NCI-H2171 treated with DMSO at 0.1 percent for 48 hours (cell line): Measurements from ENCODE around the gene RFX2.
"Not testable (repeated sequence)": the region's sequence is repeated elsewhere in the genome, so short reads cannot be mapped to it uniquely, and the experiment has no call there.

Experiments
- DNase-seq: peaks from one replicate; lab custom pipeline; 2025; lab: John Stamatoyannopoulos, UW

The RFX2 gene

DNA sequence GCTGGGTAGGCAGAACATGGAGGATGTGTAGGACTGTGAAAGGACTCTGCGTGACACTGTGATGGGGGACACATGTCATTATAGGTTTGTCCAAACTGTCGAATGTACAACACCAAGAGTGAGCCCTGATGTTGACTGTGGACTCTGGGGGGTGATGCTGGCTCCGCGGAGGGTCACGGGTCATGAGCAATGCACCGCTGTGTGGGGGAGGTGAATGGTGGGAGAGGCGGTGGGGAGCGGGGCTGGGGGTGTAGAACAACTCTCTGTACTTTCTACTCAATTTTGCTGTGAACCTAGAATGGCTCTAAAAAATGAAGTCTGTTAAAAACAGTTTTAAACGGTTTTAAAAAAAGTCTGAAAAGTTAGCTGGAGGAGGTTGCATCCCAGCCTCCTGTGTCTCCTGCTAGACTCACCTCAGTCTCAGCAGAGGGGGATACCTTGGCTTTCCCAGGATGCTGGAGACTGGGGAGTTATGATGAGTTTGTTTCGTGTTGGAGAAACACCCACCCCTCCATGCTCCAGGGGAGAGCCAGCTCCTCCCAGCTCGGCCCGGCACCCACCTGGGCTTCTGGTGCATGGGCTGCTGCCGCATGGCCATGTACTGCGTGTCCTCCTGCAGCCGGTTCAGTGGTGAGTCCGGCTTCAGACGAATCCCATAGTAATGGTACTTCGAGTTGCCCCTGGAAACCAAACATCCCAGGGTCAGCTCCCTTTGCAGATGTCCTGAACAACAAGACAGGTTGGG is 97.7 kb downstream of the RFX2 start:
- no peak for DNase-seq

DNA sequence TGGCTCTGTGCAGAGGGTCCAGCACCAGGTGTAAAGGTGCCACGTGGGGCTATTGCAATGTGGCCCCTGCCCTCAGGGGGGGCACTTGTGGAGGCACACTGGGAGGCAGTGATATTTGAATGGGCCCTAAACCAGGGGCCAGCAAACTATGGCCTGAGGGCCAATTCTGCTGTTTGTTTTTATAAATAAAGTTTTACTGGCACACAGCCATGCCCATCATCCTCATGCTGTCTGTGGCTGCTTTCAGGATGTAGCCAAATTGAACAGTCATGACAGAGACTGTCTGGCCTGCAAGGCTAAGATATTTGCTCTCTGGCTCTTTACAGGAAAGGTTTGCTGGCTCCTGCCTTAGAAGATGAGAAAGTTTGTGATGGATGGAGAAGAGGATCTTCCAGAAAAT is 98.5 kb downstream of the RFX2 start:
- no peak for DNase-seq

DNA sequence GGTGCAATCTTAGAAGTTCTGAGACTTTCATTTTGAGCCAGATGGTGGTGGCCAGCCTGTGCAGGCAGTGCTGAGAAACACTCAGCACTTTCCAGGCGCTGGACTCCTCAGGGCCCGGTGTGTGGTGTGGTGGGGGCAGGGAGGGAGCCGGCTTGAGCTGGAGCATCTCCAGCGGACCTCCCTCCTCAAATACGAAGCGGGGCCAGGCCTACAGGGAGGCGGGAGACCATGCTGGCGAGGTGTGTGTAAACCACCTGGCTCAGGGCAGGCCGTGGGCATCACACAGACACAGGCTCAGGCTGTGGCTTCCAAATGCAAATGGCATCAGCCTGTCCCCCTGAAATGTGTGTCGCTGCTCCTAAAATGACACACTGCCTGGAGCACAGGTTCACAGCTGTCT is 99.1 kb downstream of the RFX2 start:
- no peak for DNase-seq

DNA sequence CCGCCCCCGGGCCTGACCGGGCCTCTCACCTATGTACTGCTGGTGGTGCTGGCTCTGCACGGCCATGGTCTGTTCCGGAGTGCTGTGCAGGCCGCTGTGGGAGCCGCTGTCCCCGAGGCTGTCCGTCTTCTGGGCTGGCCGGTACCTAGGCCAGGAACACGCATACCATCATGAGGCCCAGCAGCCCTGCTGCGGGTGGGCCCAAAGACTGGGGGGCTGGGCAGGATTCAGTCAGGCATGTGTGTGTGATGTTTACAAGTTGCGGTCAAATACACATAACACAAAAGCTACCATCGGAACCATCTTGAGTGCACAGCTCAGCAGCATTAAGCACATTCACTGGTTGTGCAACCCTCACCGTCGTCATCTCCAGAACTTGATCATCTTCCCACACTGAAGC is 100.2 kb downstream of the RFX2 start:
- no peak for DNase-seq

DNA sequence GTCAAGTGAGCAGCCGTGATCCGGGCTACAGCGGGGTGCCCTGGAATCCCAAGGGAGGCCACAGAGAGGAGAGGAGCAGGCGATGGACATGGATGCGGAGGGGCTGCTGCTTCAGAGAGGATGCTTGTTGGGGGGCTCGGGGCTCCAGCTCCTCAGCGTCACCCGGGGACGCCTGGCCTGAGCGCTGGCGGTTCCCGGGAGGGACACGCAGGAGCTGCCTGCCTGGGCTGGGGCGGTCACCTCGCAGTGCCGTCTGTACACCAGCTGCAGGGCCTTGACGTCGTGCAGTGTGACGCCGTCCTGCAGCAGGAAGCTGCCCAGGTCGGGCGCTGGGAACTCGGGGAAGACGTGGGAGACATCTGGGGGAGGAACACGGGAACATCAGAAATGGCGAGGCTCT is 102.4 kb downstream of the RFX2 start:
- DNase-seq = no peak

DNA sequence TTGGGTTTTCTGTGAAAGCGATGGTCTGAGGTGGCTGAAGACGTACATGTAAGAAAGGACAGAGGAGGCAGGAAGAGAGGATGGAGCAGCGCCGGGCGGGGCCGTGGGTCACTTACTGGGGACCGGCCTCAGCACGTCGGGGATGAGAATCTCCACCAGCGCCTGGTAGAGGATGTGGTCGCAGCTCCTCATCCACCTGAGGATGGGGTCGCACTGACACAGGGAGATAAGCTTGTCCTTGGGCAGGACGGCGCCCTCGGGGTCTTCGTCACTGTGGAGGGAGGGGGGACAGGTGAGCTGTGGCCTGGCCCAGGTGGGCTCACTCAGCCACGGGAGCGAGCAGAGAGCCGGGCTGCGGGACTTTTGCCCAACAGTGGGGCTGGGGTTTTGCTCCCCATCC is 103.4 kb downstream of the RFX2 start:
- DNase-seq = no peak

DNA sequence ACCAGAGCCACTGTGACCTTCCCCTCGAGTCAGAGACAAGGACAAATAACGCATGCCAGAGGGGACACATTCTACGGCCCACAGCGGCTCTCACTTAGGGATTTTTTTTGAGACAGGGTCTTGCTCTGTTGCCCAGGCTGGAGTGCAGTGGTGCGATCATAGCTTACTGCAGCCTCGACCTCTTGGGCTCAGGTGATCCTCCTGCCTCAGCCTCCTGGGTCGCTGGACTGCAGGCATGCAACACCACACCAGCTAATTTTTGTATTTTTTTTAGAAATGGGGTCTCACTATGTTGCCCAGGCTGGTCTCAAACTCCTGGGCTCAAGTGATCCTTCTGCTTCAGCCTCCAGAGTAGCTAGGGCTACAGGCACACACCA is 104.2 kb downstream of the RFX2 start:
- DNase-seq = not testable (repeated sequence)

DNA sequence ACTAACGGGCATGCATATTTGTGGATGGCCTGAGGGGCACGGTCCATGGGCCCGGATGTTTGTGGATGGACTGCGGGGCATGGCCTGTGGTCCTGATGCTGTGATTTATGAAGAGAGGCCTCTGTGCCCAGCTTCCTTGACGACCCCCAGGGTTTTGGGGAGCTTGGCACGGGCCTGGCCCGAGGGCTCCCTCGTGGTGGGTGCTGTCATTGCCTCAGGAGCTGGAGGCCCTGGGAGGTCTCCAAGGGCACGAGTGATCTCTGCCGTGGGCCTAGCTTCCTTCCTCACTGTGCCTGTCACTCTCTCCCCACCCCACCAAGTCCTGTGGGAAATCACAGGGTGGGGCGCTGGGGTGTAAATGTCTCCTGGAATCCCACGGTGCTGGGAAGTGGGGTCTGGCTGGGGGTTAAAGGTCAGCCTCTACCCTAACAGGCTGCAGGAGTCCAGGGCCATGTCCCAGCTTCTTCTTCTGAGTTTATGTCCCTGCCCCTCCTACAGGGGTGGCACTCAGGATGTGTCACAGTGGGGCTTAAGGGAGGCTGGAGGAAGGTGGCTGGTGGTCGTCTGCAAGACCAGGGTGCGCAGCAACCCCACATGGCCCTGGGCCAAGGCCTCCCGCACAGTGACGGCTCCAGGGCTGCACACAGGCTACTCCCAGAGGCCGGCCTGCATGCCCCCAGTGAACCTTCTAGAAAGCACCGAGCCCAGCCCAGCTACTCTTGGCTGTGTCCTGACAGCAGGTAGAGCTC is 104.8 kb downstream of the RFX2 start:
- DNase-seq = no peak

DNA sequence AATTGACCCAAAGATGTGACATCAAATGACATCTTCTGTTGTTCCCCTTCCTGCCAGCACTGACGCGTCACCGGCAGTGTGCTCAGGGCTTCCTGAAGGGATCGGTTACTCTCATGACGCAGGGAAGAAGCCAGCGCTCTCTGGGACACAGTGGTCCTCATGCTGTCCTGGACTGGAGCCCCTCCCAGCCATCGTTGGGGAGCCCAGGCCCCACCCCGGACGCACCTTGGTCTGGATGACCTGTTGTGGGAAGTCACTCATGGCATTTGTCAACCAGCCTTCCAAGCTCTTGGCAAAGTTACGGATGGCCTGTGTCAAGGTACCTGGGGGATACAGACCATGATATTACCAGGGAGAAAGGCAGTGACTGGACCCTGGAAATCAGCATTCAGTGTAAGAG is 106.3 kb downstream of the RFX2 start:
- no peak for DNase-seq

DNA sequence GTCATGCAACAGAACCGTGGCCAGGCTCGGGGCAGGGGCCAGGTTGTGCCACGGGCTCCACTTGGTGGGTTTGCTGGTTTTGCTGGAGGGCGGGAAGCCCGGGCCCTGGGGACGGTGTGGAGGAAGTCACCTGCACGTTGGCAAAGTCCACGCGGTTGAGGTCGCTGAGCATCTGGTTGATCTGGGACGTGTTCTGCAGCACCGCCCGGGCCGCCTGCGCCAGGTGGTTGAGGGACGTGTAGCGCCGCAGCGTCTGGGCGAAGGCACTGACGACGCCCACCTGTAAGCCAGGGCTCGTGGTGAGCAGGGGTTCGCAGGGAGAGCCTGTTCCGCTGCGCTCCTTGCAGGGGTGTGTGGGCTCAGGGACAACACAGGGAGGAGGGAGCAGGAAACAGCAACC is 107.7 kb downstream of the RFX2 start:
- DNase-seq = no peak

DNA sequence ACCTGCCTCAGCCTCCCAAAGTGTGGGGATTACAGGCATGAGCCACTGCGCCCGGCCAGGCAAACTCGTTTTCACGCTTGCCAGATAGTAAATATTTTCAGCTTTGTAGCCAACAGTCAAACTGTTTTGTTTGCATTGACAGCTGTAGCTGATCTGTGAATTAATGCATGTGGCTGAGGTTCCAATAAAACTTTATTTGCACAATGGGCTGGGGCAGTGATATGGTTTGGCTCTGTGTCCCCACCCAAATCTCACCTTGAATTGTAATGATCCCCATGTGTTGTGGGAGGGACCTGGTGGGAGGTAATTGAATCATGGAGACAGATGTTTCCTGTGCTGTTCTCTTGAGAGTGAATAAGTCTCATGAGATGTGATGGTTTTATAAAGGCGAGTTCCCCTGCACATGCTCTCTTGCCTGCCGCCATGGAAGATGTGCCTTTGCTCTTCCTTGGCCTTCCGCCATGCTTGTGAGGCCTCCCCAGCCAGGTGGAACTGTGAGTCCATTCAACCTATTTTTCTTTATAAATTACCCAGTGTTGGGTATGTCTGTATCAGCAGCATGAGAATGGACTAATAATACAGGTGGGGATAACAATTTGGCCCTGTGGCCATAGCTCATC is 110.0 kb downstream of the RFX2 start:
- DNase-seq = no peak

DNA sequence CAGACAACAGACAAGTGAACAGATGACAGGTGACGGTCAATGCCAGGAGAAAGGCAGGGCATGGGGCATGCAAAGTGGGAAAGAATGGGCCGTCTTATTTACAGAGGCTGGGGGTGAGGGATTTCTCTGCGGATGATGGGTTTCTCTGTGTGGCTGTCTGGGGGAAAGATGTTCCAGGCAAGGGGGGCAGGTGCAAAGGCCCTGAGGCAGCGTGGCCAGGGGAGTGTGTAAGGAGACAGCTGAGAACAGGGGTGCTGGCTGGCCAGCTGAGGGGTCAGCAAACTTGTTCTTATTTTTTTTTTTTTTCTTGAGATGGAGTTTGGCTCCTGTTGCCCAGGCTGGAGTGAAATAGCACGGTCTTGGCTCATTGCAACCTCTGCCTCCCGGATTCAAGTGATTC is 110.6 kb downstream of the RFX2 start:
- no peak for DNase-seq

DNA sequence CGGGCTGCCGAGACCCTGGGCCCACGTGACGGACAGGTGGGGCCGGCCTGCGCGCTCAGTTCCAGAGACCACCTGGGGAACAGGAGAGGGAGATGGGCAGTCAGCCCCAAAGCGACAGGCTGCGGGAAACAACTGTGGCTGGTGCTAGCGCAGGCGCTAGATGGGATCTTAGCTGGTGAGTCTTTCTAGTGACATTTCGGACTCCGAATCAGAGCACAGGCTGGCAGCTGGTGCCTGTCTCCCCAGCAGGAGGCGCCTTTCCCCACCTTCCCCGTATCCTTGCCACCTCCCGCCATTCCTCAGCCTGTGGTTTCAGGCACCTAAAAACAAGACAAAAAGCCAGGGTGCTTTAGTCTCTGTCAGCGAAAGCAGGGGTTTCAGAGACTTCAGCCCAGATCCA is 112.9 kb downstream of the RFX2 start:
- DNase-seq = no peak

DNA sequence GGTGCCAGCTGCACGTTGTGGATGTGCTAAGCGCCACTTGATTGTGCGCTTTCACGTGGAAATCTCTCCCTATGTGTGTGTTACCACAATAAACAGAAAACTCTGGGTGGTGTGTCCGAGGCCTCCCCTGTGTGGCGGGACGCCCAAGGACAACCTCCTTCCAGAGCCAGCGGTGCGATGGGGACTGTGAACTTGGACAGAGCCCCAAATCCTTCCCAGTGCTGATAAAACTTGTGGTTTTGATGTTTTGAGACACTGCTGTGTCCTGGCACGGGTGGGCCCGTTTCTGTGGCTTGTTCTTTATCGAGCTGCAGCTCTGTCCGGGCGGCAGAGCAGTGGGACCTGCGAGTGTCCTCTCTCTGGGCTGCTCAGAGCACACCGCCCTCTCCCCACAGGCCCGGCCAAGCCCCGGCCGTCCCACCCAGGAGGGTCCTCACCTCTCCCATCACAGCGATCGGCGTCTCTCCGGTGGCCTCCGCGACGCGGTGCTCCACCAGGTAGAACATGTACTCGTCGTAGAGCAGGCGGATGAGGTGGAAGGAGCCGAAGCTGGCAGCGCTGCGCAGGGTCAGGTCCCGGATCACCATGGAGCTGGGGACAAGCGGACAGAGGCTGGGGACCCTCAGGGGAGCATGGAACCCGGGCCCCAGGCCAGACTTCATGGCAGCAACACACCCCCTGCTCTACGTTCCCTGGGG is 113.5 kb downstream of the RFX2 start:
- DNase-seq = no peak

DNA sequence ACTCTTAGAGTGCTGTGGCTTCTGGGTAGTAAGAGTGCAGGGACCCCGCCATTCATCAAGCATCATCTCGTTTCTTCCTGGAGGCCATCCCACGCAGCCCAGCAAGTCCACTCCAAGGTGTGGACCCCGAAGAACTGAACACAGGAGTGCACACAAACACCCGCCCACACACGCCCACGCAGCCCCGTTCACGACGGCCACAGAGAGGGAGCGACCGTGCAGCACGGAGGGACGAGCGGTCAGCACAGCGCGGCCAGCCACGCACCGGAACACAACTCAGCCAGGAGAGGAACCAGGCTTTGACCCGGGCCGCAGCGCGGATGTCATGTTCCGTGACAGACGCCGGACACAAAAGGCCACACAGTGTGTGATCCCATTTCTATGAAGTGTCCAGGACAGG is 114.2 kb downstream of the RFX2 start:
- DNase-seq = no peak

DNA sequence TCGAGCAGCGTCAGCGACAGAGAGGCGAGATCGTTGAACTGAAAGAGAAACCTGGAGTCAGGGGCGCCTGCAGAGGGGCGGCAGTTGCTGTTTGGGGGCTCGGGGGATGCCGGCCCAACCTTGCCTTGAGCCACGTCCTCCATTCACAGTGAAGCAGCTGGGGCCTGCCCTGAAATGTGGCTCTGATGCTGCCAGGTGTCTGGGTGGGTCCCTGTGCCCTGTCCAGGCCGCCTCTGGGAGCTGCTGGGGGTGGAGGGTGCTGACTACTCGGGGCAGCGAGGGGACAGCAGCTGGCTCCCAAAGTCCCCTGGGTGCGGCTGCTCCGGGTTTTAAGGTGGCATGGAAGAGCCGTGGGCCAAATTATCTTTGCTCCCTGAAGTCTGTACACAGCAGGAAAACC is 114.7 kb downstream of the RFX2 start:
- DNase-seq = no peak

DNA sequence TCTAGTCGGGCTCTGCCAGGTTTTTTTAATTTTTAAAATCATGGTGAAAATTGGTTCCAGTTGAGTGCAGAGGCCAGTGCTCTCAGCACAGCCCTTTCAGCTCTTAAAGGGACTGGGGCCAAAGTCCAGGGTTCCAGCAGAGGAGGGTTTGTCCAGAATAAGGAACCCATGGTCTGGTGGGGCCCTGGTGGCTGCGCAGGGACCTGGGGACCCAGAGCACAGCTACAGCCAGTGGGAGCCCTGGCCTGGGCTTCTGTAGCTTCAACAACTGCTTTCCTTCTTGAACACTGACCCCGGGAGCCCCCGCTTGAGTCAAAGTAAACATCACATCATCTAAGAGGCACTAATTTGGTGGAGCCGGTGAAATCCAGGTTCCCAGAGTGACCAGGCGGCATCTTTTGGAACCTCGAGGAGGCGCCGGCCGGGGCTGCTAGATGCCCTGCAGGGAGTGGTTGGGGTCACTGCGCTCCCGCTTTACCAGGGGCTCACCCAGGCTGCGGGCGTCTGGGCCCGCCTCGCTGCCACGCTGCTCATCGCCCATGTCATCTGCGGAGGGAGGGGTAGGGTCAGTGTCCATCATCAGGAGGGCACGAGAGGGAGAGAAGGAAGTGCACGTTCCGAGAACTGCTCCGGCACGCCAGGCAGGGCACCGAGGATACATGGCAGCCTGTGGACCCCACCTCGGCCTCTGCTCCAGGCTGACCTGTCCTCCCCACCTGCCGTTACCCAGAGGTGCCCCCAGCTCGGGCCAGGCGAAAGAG is 115.7 kb downstream of the RFX2 start:
- no peak for DNase-seq

DNA sequence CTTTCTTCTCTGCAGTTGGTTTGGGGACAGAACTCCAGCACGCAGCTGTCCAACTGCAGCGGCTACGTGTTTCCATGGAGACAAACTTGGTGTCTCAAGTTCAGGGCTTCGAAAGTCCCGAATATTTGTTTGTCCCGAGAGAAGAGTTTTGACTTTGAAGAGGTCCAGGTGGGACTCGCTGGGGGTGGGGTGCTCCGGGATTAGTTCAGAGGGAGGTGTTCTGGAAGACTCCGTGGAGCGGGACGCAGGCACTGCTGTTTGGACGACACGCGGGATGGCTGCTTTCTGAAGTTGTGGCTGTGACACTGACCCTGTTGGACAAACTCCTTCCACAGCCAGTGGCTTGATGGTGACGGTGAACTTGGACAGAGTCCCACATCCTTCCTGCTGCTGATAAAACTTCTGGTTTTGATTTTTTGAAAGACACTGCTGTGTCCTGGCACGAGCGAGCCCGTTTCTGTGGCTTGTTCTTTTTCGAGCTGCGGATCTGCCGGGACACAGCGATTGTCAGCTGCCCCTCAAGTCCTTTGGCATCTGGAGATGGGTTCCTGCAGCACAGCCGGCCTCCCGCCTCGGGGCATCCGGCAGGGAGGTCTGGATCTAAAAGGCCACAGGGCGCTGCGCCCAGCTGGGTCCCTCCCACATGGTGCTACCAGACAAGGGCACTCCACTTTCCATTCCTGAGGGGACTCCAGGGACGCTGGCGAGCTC is 116.5 kb downstream of the RFX2 start:
- DNase-seq = no peak

DNA sequence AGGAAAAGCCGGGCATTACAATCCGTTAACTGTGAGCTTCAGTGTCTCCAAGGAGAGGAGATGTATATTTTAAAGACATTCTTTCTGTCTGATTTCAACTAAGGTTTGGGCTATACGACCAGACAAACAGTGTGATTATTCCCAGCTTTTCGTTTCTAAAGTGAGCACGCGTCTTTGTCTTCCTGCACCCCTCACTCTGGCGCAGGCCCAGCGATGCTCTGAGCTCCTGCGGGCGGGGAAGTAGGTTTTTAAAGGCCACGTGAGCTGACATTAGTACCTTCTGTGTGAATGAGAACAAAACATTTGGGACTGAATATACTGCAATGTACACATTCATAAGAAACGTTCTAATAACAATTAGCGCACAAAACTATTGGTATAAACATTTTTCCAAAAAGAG is 117.1 kb downstream of the RFX2 start:
- DNase-seq = no peak

DNA sequence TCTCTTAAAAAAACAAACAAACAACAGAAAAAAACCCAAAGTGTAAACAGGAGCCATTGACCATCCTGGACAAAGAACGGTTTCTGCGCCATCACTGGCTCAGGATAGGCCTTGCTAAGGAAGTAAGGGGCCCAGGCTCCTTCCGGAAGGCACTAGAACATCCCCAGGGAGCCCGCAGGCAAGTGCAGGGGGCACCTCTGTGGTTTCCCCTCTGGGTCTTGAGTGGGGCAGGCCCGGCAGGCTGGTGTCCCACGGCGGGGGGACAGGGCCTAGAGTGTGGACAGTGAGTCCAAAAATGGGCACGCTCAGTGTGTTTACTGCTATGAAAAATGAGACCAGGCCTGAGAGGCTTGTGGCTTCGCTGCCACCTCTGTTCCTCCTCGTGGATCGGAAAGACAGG is 117.5 kb downstream of the RFX2 start:
- no peak for DNase-seq

DNA sequence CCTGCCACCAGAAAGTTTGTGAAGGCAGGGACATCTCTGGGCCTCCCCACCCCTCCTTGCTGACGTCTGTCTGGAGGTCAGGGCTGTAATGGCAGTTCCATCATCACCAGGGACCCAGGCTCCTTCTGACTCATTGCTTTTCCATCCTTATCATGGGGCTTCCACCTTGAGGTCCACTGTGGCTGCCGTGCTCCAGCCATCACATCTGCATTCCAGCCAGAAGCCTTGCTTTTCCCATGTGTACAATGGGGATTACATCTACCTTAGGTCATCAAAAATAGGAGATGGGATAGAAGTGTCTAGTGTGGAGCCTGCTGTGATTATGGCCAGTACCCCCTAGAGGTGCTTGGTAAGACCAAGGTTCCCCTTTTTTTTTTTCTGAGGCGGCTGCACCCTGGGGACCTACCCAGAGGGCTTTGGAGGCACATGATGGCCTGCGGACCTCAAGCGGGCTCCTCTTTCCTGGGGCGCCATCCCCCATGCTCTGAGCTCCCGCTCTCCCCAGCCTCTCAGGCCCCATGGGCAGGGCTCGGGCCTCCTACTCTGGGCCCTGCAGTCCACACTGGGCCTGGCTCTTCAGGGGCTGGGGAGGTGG is 119.0 kb downstream of the RFX2 start:
- no peak for DNase-seq
